Astrocyte of the spinal cord (primary cell): ENCODE results near the gene CLIC1.

Experiments used
- DNase-seq: peaks from one replicate; pipeline ENCODE4 v3.0.0; 2011; ENCODE audit warnings: low read depth, low spot score
- H3K4me3 ChIP-seq: 2 replicates; pipeline ENCODE4 v1.5.1; 2011; ENCODE audit warnings: low read depth, mild to moderate bottlenecking, low read length, moderate library complexity
- in situ Hi-C: cut with HindIII; loops from 2 replicates; pipeline ENCODE4 v1.10.0; 2017; ENCODE audit warnings: low sequenced_read_pairs
- TF ChIP-seq, protein P1 (sequence below): IDR thresholded peaks from 2 replicates; pipeline ENCODE4 v1.5.1; 2012; ENCODE audit warnings: low read depth, mild to moderate bottlenecking, low read length, inconsistent platforms

Gene CLIC1

DNA sequence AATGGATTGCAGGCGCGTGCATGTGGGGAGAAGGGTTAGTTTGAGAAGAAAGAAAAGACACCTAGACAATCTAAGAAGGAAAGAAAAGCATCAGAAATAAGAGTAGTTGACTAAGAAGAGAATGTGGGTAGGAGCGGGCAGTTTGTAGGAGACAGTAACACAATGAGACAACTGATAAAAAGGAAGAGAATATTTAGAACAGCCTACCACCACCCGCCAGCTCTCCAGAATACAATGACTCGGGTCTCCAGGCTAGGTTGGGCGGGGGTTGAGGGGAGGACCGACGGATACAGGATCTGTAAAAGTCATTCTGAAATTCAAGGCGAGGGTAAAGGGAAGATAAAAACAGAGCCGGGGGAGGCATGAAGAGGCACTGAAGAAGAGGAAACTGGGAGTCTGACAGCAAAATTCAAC is 33.9 kb downstream of the CLIC1 start:
- peak overlapping the region; percentile 98 for H3K4me3 ChIP-seq
- TF ChIP-seq, protein P1, sequence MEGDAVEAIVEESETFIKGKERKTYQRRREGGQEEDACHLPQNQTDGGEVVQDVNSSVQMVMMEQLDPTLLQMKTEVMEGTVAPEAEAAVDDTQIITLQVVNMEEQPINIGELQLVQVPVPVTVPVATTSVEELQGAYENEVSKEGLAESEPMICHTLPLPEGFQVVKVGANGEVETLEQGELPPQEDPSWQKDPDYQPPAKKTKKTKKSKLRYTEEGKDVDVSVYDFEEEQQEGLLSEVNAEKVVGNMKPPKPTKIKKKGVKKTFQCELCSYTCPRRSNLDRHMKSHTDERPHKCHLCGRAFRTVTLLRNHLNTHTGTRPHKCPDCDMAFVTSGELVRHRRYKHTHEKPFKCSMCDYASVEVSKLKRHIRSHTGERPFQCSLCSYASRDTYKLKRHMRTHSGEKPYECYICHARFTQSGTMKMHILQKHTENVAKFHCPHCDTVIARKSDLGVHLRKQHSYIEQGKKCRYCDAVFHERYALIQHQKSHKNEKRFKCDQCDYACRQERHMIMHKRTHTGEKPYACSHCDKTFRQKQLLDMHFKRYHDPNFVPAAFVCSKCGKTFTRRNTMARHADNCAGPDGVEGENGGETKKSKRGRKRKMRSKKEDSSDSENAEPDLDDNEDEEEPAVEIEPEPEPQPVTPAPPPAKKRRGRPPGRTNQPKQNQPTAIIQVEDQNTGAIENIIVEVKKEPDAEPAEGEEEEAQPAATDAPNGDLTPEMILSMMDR: no peak
- DNase-seq: no peak
- in situ Hi-C loops: no loop called here

DNA sequence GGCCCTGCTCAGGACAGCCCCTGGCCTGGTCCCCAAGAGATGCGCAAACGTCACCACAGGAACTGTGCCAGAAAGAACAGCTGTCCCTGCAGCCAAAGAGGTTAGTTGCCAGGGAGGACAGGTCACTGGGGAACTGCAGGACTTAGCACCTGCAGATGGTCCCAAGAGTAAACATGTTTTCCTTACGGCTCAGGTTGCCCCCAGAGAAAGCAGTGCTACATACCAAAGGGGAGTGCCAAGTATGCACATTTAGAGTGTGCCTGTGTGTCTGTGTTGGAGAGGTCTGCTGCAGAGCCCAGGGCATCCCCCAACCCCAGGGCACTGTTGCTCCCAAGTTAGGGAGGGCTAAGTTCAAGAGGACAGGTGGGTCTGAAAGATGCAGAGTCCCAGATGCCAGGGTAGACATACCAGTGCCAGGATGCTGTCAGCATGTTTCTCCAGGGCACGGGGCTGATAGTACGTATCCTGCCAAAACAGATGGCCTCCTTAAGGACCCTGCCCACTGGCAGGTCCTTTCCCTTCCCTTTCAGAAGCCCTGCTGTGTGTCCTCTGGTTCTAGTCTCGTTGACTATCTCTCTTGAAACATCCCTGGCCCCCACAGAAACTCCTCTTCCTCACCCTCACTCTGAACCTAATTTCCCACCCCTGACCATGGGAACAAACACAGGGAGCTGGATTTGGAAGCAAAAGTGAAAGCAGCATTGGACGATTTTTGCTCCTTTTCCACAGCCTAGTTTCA is 34.5 kb downstream of the CLIC1 start:
- H3K4me3 ChIP-seq: peak overlapping the region; percentile 98
- in situ Hi-C loops: no loop called here
- DNase-seq: peak; percentile 33
- TF ChIP-seq, protein P1: no peak

DNA sequence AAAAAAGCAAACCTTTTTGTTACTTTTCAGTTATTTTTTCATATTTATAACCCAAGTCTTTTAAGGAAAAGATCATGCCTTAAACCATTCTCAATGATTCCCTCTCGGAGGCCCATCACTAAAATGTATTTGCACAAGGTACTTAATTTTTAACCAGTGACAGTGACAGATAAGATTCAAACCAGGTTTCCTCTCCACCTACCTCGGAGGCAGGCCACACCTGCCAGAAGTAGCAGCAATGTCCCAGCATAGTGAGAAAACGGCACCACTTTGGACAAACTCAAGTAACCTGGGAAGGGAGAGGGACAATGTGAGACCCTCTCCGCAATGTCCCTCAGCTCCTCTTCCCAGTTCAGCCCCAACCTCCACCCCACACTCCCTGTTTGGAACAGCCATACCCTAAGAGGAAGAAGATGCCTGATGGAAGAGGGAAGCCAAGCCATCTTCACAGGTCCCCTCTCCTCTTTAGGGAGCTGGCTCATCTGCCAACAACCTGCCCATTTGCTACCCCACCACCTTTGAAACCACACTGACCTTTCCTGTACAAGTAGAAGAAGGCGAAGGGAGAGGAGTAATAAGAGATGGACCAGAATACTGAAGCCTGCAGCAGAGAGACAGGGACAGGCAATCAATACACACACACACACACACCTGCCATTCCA is 35.5 kb downstream of the CLIC1 start:
- in situ Hi-C loops: no loop called here
- H3K4me3 ChIP-seq: no peak overlapping the region
- TF ChIP-seq, protein P1: no peak
- no peak for DNase-seq

DNA sequence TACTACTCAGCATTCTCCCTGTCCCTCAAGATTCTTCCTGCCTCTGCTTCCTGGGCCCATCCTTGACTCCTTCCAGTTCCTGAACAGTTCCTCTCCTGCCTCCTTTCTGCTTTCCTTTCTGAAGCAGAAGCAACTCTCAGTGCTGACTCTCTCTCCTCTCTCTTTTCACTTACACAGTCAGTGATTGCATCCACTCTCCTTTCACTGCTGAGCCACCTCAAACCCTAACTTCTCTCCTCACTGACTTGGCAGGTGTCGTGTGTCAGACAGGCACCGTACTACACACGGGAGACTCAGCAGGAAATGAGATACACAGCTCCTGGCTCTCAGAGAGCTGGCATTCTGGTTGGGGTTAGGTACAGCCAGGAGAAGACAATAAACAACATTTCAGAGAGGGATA is 38.8 kb downstream of the CLIC1 start:
- in situ Hi-C loops: no loop called here
- no peak for DNase-seq
- no peak overlapping the region for H3K4me3 ChIP-seq
- TF ChIP-seq, protein P1: no peak

DNA sequence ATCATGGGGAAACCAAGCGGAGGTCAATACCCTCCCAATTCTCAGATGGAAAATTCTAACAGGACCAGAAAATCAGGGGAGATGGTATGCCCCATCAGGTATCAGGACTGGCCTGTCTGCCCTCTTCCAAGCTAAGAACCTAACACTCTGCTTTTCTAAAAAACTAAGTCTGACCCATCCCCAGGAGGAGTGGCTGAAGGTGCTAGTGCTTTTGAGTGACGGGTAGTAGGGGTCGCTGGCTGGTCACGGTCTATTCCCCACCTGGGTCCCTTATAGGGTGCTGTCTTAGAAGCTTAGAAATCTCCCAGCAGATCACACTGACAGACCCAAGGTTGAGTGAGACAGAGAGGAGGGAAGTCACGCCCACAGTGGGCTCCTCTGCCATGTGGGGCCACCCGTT is 42.8 kb downstream of the CLIC1 start:
- TF ChIP-seq, protein P1: no peak
- in situ Hi-C loops: no loop called here
- H3K4me3 ChIP-seq: no peak overlapping the region
- no peak for DNase-seq

DNA sequence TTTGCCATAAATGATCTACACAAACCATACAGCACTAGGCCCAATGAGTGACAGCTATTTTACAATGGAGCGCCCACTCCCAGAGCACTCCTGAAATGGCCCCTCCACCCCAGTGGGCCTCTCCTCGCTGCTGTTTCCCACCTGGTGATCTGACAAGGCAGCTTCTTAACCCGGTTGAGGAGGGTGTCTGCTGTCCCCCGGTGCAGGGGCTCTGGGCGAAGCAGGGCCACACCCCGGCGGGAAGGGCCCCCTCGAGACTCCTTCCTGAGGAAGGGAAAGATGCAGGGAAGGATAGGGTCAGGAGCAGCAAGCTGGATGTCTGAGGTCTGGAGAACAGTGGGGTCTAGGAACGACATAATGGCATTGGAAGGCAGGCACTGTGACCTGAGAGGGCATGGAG is 43.4 kb downstream of the CLIC1 start:
- TF ChIP-seq, protein P1: no peak
- H3K4me3 ChIP-seq: no peak overlapping the region
- DNase-seq: no peak
- in situ Hi-C loops: no loop called here
